HT-29 (cell line): Measurements from ENCODE around the gene KLF13. TPM values are rescaled to one million over a fixed set of nuclear protein-coding genes. Genes with fewer than 3 reads are reported as not detected.

Experiments
- DNase-seq: peaks from one replicate; pipeline ENCODE4 v3.0.0-alpha.2; 2015; ENCODE audit warnings: low spot score
- total RNA-seq: library from RNA; depleted of rRNA; stranded (reverse); fragments of >200 nt; shearing (Covaris generic); gene quantifications from 2 replicates; pipeline ENCODE4 v1.2.3, GENCODE V29; 2014

KLF13 gene
- total RNA-seq, 1 experiment from 2014 or later = 52.7 TPM

DNA sequence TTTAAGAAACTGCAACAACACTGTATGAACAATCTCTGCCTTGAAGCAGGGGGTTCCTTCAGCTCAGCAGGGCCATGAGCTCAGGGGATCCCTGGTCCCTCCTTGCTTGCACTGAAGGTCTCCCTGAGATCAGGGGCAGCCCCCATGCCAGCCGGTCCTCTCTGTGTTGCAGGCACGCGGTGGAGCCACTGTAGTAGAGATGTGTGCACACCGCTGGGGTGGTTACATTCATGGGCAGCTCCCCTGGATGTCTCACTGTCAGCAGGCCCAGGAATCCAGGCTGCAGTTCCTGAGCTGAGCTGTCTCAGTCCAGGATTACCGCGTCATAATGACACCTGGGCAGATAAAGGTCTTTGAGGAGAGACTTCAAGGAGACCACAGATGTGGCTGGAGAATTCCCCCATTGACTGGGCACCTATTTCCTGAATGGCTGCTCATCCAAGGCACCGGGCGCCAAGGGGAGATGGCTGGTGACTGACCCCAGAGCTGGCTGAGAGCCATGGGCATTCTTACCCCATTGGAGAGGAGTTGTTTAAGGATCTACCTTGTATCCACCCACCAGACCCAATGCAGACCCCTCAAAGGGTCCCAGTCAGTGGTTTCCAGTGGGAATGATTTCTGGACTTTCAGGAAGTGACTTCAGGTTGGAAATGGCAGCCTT, 10.4 kb upstream of the KLF13 start:
- no peak for DNase-seq

GRCh38 chr15:31317017-31317416, 9.6 kb upstream of the KLF13 start:
- no peak for DNase-seq

- DNase-seq = no peak
Measured at GRCh38 chr15:31317421-31318327, 9.0 kb upstream of the KLF13 start.

GRCh38 chr15:31318429-31318828, 8.2 kb upstream of the KLF13 start:
- no peak for DNase-seq

DNA sequence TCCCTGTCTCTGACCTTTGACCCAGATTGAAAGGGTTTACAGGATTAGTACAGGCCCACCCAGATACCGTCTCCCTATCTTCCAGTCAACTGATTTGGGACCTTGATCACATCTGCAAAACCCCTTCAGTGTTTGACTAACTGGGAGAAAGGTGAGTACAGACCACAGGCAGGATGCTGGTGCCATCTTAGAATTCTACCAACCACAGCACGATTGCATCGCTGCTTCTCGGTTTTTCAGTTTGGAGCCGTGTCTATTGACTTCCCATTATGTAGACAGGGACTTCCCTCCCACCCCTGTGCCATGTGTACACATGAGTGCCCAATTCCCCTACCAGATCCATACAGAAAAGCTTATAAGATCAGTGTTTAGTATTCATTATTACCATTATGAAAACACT, 6.6 kb upstream of the KLF13 start:
- DNase-seq = no peak

GRCh38 chr15:31321418-31321817, 5.2 kb upstream of the KLF13 start:
- DNase-seq = no peak

- DNase-seq = no peak
Measured at GRCh38 chr15:31322504-31322903, 4.1 kb upstream of the KLF13 start.

- no peak for DNase-seq
Measured at GRCh38 chr15:31323627-31324026, 3.0 kb upstream of the KLF13 start.

DNA sequence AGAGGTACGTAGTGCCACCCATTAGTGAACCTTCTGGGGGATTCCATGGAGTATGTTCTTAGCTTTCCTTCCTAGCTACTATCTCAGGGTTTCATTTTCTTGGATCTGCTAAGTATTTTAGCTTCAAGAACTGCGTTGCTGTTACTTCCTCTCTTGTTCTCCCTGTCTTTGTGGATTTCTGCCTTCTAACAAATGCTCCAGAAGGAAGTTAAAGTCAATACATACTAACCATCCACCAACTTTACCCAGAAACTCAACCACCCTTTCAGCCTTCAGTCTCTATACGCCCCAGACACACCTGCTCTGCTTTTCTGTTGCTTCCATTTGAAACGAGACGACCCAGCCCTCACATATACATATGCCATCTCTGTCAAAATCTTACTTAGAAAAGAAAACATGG, 2.4 kb upstream of the KLF13 start:
- DNase-seq = no peak

GRCh38 chr15:31324806-31325594, 1.6 kb upstream of the KLF13 start:
- DNase-seq = no peak

- DNase-seq = no peak
Measured at GRCh38 chr15:31325595-31326155, 960 bp upstream of the KLF13 start.

DNA sequence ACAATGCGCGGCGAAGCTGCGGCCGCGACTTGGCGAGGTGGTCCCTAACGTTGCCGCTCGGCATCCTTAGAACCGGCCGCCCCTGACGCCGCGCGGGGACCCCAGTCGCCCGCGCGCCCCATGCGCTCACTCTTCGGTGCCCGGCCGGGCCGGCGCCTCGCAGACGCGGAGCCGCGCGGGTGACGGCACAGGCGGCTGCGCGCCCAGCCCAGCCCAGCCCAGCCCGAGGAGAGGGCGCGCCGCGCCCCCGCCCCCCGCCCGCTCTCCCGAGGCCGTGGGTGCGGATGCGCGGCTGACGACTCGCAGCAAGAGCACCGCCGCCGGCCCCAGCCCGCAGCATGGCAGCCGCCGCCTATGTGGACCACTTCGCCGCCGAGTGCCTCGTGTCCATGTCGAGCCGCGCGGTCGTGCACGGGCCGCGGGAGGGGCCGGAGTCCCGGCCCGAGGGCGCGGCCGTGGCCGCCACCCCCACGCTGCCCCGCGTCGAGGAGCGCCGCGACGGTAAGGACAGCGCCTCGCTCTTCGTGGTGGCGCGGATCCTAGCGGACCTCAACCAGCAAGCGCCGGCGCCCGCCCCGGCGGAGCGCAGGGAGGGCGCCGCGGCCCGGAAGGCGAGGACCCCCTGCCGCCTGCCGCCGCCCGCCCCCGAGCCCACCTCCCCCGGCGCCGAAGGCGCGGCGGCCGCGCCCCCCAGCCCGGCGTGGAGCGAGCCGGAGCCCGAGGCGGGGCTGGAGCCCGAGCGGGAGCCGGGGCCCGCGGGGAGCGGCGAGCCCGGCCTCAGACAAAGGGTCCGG, 437 bp downstream of the KLF13 start:
- DNase-seq = no peak

GRCh38 chr15:31327669-31328427, 1.2 kb downstream of the KLF13 start:
- peak; percentile 64 for DNase-seq

GRCh38 chr15:31328428-31328968, 1.9 kb downstream of the KLF13 start:
- DNase-seq = peak; percentile 50

GRCh38 chr15:31328969-31329639, 2.5 kb downstream of the KLF13 start:
- DNase-seq = no peak

DNA sequence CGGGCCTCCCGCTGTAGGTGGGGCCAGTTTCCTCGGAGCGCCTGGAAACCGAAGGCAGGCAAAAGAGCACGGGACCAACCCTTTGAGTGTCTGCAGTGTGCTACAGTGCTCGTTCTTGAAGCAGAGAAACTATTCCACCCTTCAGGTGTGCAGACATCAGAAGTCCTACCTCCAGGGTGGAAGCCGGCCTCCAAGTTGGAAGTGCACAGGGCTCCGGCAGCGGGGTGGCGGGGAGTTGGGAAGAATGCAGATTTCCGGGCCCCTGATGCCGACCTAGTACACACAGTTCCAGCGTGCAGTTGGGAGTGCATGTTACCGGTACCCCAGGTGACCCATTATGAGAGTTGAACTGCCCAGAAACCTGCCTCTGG, 3.0 kb downstream of the KLF13 start:
- no peak for DNase-seq

GRCh38 chr15:31330111-31330785, 3.6 kb downstream of the KLF13 start:
- no peak for DNase-seq

- DNase-seq = no peak
Measured at GRCh38 chr15:31330836-31331235, 4.2 kb downstream of the KLF13 start.

- DNase-seq = no peak
Measured at GRCh38 chr15:31331389-31331788, 4.8 kb downstream of the KLF13 start.
